OCI-LY7 (cell line): ENCODE measurements around the gene NELL1. TPM values are rescaled to one million over a fixed set of nuclear protein-coding genes. Genes with fewer than 3 reads are reported as not detected.

Experiments
- BruUV-seq: library from RNA; stranded (reverse); fragments of 400-500 nt; replicated peaks from 2 replicates; lab custom pipeline; 2021; lab: Mats Ljungman, UMichigan
- CTCF ChIA-PET: fragments of 300-600 bp; sonication (Branson Sonifier 250); formaldehyde crosslinking; loops from one replicate; lab custom pipeline; 2022; ENCODE audit warnings: antibody characterized with exemption; ENCODE audit not compliant: unreplicated experiment; lab: Charles Lee
- POLR2A ChIA-PET: fragments of 300-600 bp; sonication (Branson Sonifier 250); formaldehyde crosslinking; loops from one replicate; lab custom pipeline; 2022; ENCODE audit warnings: antibody characterized with exemption; lab: Charles Lee
- DNase-seq: peaks from one replicate; pipeline ENCODE4 v3.0.0-alpha.2; 2015; ENCODE audit warnings: low spot score
- H2AFZ ChIP-seq: fragments of 200-600 bp; sonication (generic), shearing (Covaris generic); 2 replicates; pipeline ENCODE4 v1.6.1; 2014; ENCODE audit warnings: mild to moderate bottlenecking, antibody characterized with exemption, low read length, moderate library complexity
- H3K27ac ChIP-seq: fragments of 200-600 bp; sonication (generic); 2 replicates; pipeline ENCODE4 v1.5.1; 2014; ENCODE audit warnings: mixed run types, low read depth, mild to moderate bottlenecking, moderate library complexity, low read length, inconsistent platforms; ENCODE audit not compliant: poor library complexity, severe bottlenecking
- H3K36me3 ChIP-seq: fragments of 200-600 bp; sonication (generic); 2 replicates; pipeline ENCODE4 v1.6.1; 2014; ENCODE audit warnings: mild to moderate bottlenecking, antibody characterized with exemption, low read length, moderate library complexity, mixed read lengths; ENCODE audit not compliant: insufficient read depth
- H3K4me1 ChIP-seq: fragments of 200-600 bp; sonication (generic); 2 replicates; pipeline ENCODE4 v1.5.1; 2014; ENCODE audit warnings: mild to moderate bottlenecking, low read length; ENCODE audit not compliant: insufficient read depth, poor library complexity, severe bottlenecking
- H3K4me2 ChIP-seq: fragments of 200-600 bp; sonication (generic); 2 replicates; pipeline ENCODE4 v1.6.1; 2014; ENCODE audit warnings: mild to moderate bottlenecking, low read length
- H3K4me3 ChIP-seq: fragments of 200-600 bp; sonication (generic); 2 replicates; pipeline ENCODE4 v1.5.1; 2014; ENCODE audit warnings: mild to moderate bottlenecking, low read depth, low read length; ENCODE audit not compliant: poor library complexity, severe bottlenecking
- H3K79me2 ChIP-seq: fragments of 200-600 bp; sonication (generic); 2 replicates; pipeline ENCODE4 v1.6.1; 2016; ENCODE audit warnings: low read depth, mild to moderate bottlenecking, low read length, moderate library complexity, mixed read lengths; ENCODE audit not compliant: insufficient read depth
- H3K9me2 ChIP-seq: fragments of 200-600 bp; sonication (generic); 2 replicates; pipeline ENCODE4 v1.6.1; 2016; ENCODE audit warnings: mild to moderate bottlenecking, low read length, mixed read lengths; ENCODE audit not compliant: insufficient read depth
- H3K9me3 ChIP-seq: fragments of 200-600 bp; sonication (generic); 2 replicates; pipeline ENCODE4 v1.6.1; 2014; ENCODE audit warnings: mild to moderate bottlenecking, mixed run types, low read length, mixed read lengths
- H4K20me1 ChIP-seq: fragments of 200-600 bp; sonication (generic); 2 replicates; pipeline ENCODE4 v1.6.1; 2014; ENCODE audit warnings: mild to moderate bottlenecking, antibody characterized with exemption, low read length, moderate library complexity, mixed read lengths; ENCODE audit not compliant: insufficient read depth
- EZH2phosphoT487 ChIP-seq: fragments of 200-600 bp; sonication (generic); IDR thresholded peaks from 2 replicates; pipeline ENCODE4 v1.6.1; 2018; ENCODE audit warnings: low read depth, borderline replicate concordance, mild to moderate bottlenecking, mixed run types, antibody characterized with exemption, low read length, moderate library complexity, mixed read lengths
- intact Hi-C: fragments of 100-400 bp; cut with micrococcal nuclease; formaldehyde crosslinking; loops from one replicate; pipeline ENCODE4 v1.10.0; 2022; ENCODE audit not compliant: unreplicated experiment
- total RNA-seq, 2 experiments: library from RNA; depleted of rRNA in 1 of 2; stranded (reverse); fragments of >200 nt in 1 of 2; shearing (Covaris generic) in 1 of 2; gene quantifications; 2 replicates each; pipeline ENCODE4 v1.2.3, GENCODE V29; 2014 to 2022
- TF ChIP-seq, protein P1 (sequence below): fragments of 200-600 bp; sonication (generic); conservative IDR thresholded peaks from 2 replicates; pipeline ENCODE4 v1.5.1; 2014; ENCODE audit warnings: mild to moderate bottlenecking, antibody characterized with exemption, low read length, moderate library complexity, mixed read lengths

Gene NELL1
- total RNA-seq, 2 experiments from 2014 or later, result not detected

GRCh38 chr11:20876738-20877137, 207.4 kb downstream of the NELL1 start:
- no peaks in the 10 kb centered on the region for H3K9me2 ChIP-seq
- intact Hi-C loops, result no loop called here
- H3K4me2 ChIP-seq, result no peak overlapping the region
- no TSS peak for BruUV-seq
- H3K4me3 ChIP-seq, result no peak overlapping the region
- no peak overlapping the region for H2AFZ ChIP-seq
- ChIA-PET POLR2A (interaction anchor here (0.6 kb wide), 1 partner anchor 117 kb away, joined by 7 read pairs; no protein-coding TSS in a partner anchor), CTCF (no interaction called here)
- no peak for DNase-seq
- H3K36me3 ChIP-seq, result no peaks in the 10 kb centered on the region
- H3K79me2 ChIP-seq, result no peaks in the 10 kb centered on the region
- no peaks in the 10 kb centered on the region for H3K9me3 ChIP-seq
- no peaks in the 10 kb centered on the region for H4K20me1 ChIP-seq
- H3K4me1 ChIP-seq, result no peaks in the 10 kb centered on the region
- H3K27ac ChIP-seq, result no peak overlapping the region
- TF ChIP-seq, protein P1, sequence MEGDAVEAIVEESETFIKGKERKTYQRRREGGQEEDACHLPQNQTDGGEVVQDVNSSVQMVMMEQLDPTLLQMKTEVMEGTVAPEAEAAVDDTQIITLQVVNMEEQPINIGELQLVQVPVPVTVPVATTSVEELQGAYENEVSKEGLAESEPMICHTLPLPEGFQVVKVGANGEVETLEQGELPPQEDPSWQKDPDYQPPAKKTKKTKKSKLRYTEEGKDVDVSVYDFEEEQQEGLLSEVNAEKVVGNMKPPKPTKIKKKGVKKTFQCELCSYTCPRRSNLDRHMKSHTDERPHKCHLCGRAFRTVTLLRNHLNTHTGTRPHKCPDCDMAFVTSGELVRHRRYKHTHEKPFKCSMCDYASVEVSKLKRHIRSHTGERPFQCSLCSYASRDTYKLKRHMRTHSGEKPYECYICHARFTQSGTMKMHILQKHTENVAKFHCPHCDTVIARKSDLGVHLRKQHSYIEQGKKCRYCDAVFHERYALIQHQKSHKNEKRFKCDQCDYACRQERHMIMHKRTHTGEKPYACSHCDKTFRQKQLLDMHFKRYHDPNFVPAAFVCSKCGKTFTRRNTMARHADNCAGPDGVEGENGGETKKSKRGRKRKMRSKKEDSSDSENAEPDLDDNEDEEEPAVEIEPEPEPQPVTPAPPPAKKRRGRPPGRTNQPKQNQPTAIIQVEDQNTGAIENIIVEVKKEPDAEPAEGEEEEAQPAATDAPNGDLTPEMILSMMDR, result no peak
- no peak for TF ChIP-seq EZH2phosphoT487

- Histone ChIP-seq H3K4me3 (no peak overlapping the region), H4K20me1 (no peaks in the 10 kb centered on the region), H3K9me3 (no peaks in the 10 kb centered on the region), H3K27ac (no peak overlapping the region), H3K4me1 (no peaks in the 10 kb centered on the region), H3K4me2 (no peak overlapping the region), H3K36me3 (no peaks in the 10 kb centered on the region), H3K79me2 (no peaks in the 10 kb centered on the region), H3K9me2 (no peaks in the 10 kb centered on the region), H2AFZ (no peak overlapping the region)
- no peak for TF ChIP-seq EZH2phosphoT487
- TF ChIP-seq, protein P1, result no peak
- no TSS peak for BruUV-seq
- no peak for DNase-seq
- ChIA-PET POLR2A (interaction anchor here (1.1 kb wide), 1 partner anchor 8 kb away, joined by 3 read pairs; no protein-coding TSS in a partner anchor), CTCF (no interaction called here)
- intact Hi-C loops, result no loop called here
These were observed 210.7 kb downstream of the NELL1 start for GRCh38 chr11:20880094-20880493.

GRCh38 chr11:20881328-20882079, 212.1 kb downstream of the NELL1 start:
- Histone ChIP-seq H4K20me1 (no peaks in the 10 kb centered on the region), H3K4me1 (no peaks in the 10 kb centered on the region), H2AFZ (no peak overlapping the region), H3K9me2 (no peaks in the 10 kb centered on the region), H3K4me3 (no peak overlapping the region), H3K27ac (no peak overlapping the region), H3K36me3 (no peaks in the 10 kb centered on the region), H3K79me2 (no peaks in the 10 kb centered on the region), H3K4me2 (no peak overlapping the region), H3K9me3 (no peaks in the 10 kb centered on the region)
- intact Hi-C loops, result no loop called here
- no peak for TF ChIP-seq EZH2phosphoT487
- TF ChIP-seq, protein P1, result no peak
- DNase-seq, result no peak
- no TSS peak for BruUV-seq
- ChIA-PET POLR2A (interaction anchor here (0.6 kb wide), 1 partner anchor 29 kb away, joined by 3 read pairs; no protein-coding TSS in a partner anchor), CTCF (no interaction called here)
